GM21786 (cell line): ENCODE results near the gene TREM2.

Experiments used
- ATAC-seq: cut with Tn5 transposase; IDR thresholded peaks from one replicate; pipeline ENCODE4 v1.9.1; 2021; ENCODE audit not compliant: unreplicated experiment

TREM2 gene

GRCh38 chr6:41184761-41185160, 21.8 kb upstream of the TREM2 start:
- ATAC-seq = no peak

GRCh38 chr6:41182069-41183034, 19.4 kb upstream of the TREM2 start:
- no peak for ATAC-seq

GRCh38 chr6:41181566-41181965, 18.6 kb upstream of the TREM2 start:
- no peak for ATAC-seq

- no peak for ATAC-seq
Measured at GRCh38 chr6:41179163-41179562, 16.2 kb upstream of the TREM2 start.

GRCh38 chr6:41177695-41178094, 14.8 kb upstream of the TREM2 start:
- no peak for ATAC-seq

GRCh38 chr6:41177287-41177686, 14.4 kb upstream of the TREM2 start:
- ATAC-seq = no peak

GRCh38 chr6:41176189-41176588, 13.3 kb upstream of the TREM2 start:
- no peak for ATAC-seq

- ATAC-seq = no peak
Measured at GRCh38 chr6:41175084-41175483, 12.2 kb upstream of the TREM2 start.

GRCh38 chr6:41174610-41175009, 11.7 kb upstream of the TREM2 start:
- no peak for ATAC-seq

GRCh38 chr6:41171908-41172307, 9.0 kb upstream of the TREM2 start:
- no peak for ATAC-seq

GRCh38 chr6:41170547-41171160, 7.7 kb upstream of the TREM2 start:
- no peak for ATAC-seq

GRCh38 chr6:41167173-41167963, 4.5 kb upstream of the TREM2 start:
- ATAC-seq = no peak

GRCh38 chr6:41164551-41165120, 1.7 kb upstream of the TREM2 start:
- ATAC-seq = no peak

GRCh38 chr6:41163419-41163717, 452 bp upstream of the TREM2 start:
- no peak for ATAC-seq

- ATAC-seq = no peak
Measured at GRCh38 chr6:41161851-41162552, 914 bp downstream of the TREM2 start.

GRCh38 chr6:41161380-41161779, 1.5 kb downstream of the TREM2 start:
- ATAC-seq = no peak

GRCh38 chr6:41160933-41161332, 2.0 kb downstream of the TREM2 start:
- no peak for ATAC-seq

GRCh38 chr6:41159415-41160082, 3.4 kb downstream of the TREM2 start:
- no peak for ATAC-seq

- no peak for ATAC-seq
Measured at GRCh38 chr6:41157323-41157722, 5.6 kb downstream of the TREM2 start.

GRCh38 chr6:41156771-41157170, 6.1 kb downstream of the TREM2 start:
- ATAC-seq = no peak
